Esophagus squamous epithelium (tissue), 5 donors: ENCODE results near the gene RBL1. TPM values are rescaled to one million over a fixed set of nuclear protein-coding genes. Genes with fewer than 3 reads are reported as not detected.

Experiments
- DNase-seq: peaks from one replicate; lab custom pipeline; 2025; lab: John Stamatoyannopoulos, UW
- H3K27ac ChIP-seq, 4 donors: fragments of 200-600 bp; sonication (generic); one replicate each; pipeline ENCODE4 v1.5.1; 2016 to 2019; ENCODE audit warnings: mild to moderate bottlenecking in 1 of 4
- H3K27me3 ChIP-seq, 4 donors: fragments of 200-600 bp; sonication (generic); 1 replicate in 3 of 4; 2 replicates in 1 of 4; pipeline versions ENCODE4 v1.5.1 to v1.6.0; 2017 to 2021; ENCODE audit warnings: antibody characterized with exemption in 1 of 4
- H3K36me3 ChIP-seq, 3 donors: fragments of 200-600 bp; sonication (generic); one replicate each; pipeline ENCODE4 v1.5.1; 2016 to 2019
- H3K4me1 ChIP-seq, 3 donors: fragments of 200-600 bp; sonication (generic); one replicate each; pipeline ENCODE4 v1.5.1; 2017 to 2019
- H3K4me3 ChIP-seq, 4 donors: fragments of 200-600 bp; sonication (generic); 1 replicate in 3 of 4; 2 replicates in 1 of 4; pipeline ENCODE4 v1.5.1; 2016 to 2019; ENCODE audit warnings: mild to moderate bottlenecking in 2 of 4, moderate library complexity in 1 of 4
- H3K9me3 ChIP-seq, 3 donors: fragments of 200-600 bp; sonication (generic); one replicate each; pipeline ENCODE4 v1.5.1; 2016 to 2019
- CTCF ChIP-seq, 6 experiments: fragments of 450-650 bp in 4 of 6; fragments of 200-600 bp in 2 of 6; sonication (generic) in 2 of 6; IDR thresholded peaks; one replicate each; pipeline ENCODE4 v1.5.1; 2016 to 2019; ENCODE audit warnings: antibody characterized with exemption in 6 of 6, mild to moderate bottlenecking in 4 of 6, moderate library complexity in 4 of 6
- POLR2A ChIP-seq, 4 donors: fragments of 450-650 bp; IDR thresholded peaks; one replicate each; pipeline ENCODE4 v1.6.1; 2017; ENCODE audit warnings: antibody characterized with exemption in 4 of 4, mild to moderate bottlenecking in 4 of 4, moderate library complexity in 3 of 4
- WGBS, 2 donors: methylation state at CpG; one replicate each; pipeline ENCODE4 v1.1.5; 2018; 5-methylcytosine and 5-hydroxymethylcytosine counted together
- intact Hi-C: fragments of 100-400 bp; cut with DNase I; formaldehyde crosslinking; loops from one replicate; pipeline ENCODE4 v1.15.0; 2022
- total RNA-seq, 4 donors: library from RNA; depleted of rRNA; stranded (reverse); fragments of >200 nt; gene quantifications; one replicate each; pipeline ENCODE4 v1.1.0, GENCODE V29; 2016
- donor health status: DM: yes; HTN: yes; CAD: no.

The RBL1 gene
- total RNA-seq, 4 donors from 2014 or later, result 9.7 to 12.8 (median 11.6) TPM

- intact Hi-C loops, result no loop called here
- H3K4me3 ChIP-seq, result no peak overlapping the region
- H3K9me3 ChIP-seq, result peaks cover 0 to 10% (median 0%) of the 10 kb centered on the region in 3 donors
- H3K36me3 ChIP-seq, result peaks cover 0 to 4% (median 0%) of the 10 kb centered on the region in 3 donors
- DNase-seq, result no peak
- 69 to 75% methylated on average over 6 of the region's 6 CpGs for WGBS, 2 donors
- H3K27me3 ChIP-seq, result no peaks in the 10 kb centered on the region
- H3K27ac ChIP-seq, result no peak overlapping the region
- TF ChIP-seq POLR2A (IDR thresholded peaks at IDR 0.05) (no peak), CTCF (IDR thresholded peaks at IDR 0.05) (no peak)
- H3K4me1 ChIP-seq, result peaks cover 0 to 11% (median 0%) of the 10 kb centered on the region in 3 donors
These were observed 106.0 kb downstream of the RBL1 start for GRCh38 chr20:36989797-36990196.

- Histone ChIP-seq H3K9me3 (peaks cover 0 to 9% (median 0%) of the 10 kb centered on the region in 3 donors), H3K36me3 (no peaks in the 10 kb centered on the region), H3K27me3 (no peaks in the 10 kb centered on the region), H3K4me3 (no peak overlapping the region), H3K27ac (no peak overlapping the region), H3K4me1 (peaks cover 0 to 11% (median 0%) of the 10 kb centered on the region in 3 donors)
- intact Hi-C loops, result no loop called here
- TF ChIP-seq CTCF (IDR thresholded peaks at IDR 0.05), result no peak
- TF ChIP-seq POLR2A (IDR thresholded peaks at IDR 0.05), result no peak
- WGBS, 2 donors, result 66 to 74% methylated on average over 3 of the region's 3 CpGs
- no peak for DNase-seq
These were observed 107.3 kb downstream of the RBL1 start for GRCh38 chr20:36988494-36988966.

GRCh38 chr20:36984257-36984638 is 111.5 kb downstream of the RBL1 start:
- Histone ChIP-seq H3K27ac (no peak overlapping the region), H3K36me3 (no peaks in the 10 kb centered on the region)
- WGBS, 2 donors, result 58 to 83% methylated on average over 4 to 5 of the region's 6 CpGs

GRCh38 chr20:36975099-36975818 is 120.5 kb downstream of the RBL1 start:
- DNase-seq, result no peak
- intact Hi-C loops, result no loop called here
- H3K4me1 ChIP-seq, result no peaks in the 10 kb centered on the region
- no peak for TF ChIP-seq POLR2A (IDR thresholded peaks at IDR 0.05)
- no peak for TF ChIP-seq CTCF (IDR thresholded peaks at IDR 0.05)
- H3K4me3 ChIP-seq, result no peak overlapping the region
- no peaks in the 10 kb centered on the region for H3K27me3 ChIP-seq
- 51 to 55% methylated on average over 2 of the region's 3 CpGs for WGBS, 2 donors
- H3K36me3 ChIP-seq, result no peaks in the 10 kb centered on the region
- no peaks in the 10 kb centered on the region for H3K9me3 ChIP-seq
- no peak overlapping the region for H3K27ac ChIP-seq

More at GRCh38 chr20:36984257-36984638, 111.5 kb downstream of the RBL1 start:
- no peak overlapping the region for H3K4me3 ChIP-seq
- intact Hi-C loops, result no loop called here
- DNase-seq, result no peak
- no peaks in the 10 kb centered on the region for H3K9me3 ChIP-seq
- H3K4me1 ChIP-seq, result peaks cover 0 to 1% (median 0%) of the 10 kb centered on the region in 3 donors
- H3K27me3 ChIP-seq, result no peaks in the 10 kb centered on the region
- no peak for TF ChIP-seq POLR2A (IDR thresholded peaks at IDR 0.05)
- no peak for TF ChIP-seq CTCF (IDR thresholded peaks at IDR 0.05)

GRCh38 chr20:36974660-36975059 is 121.1 kb downstream of the RBL1 start:
- Histone ChIP-seq H3K27me3 (no peaks in the 10 kb centered on the region), H3K36me3 (no peaks in the 10 kb centered on the region), H3K9me3 (no peaks in the 10 kb centered on the region), H3K27ac (no peak overlapping the region), H3K4me1 (no peaks in the 10 kb centered on the region), H3K4me3 (no peak overlapping the region)
- intact Hi-C loops, result no loop called here
- WGBS, 2 donors, result 78 to 80% methylated on average over 3 of the region's 3 CpGs
- no peak for TF ChIP-seq POLR2A (IDR thresholded peaks at IDR 0.05)
- no peak for TF ChIP-seq CTCF (IDR thresholded peaks at IDR 0.05)
- DNase-seq, result no peak
